Measurements from ENCODE around the gene PLAGL2.

GRCh38 chr20:32240205-32240604 is 32.7 kb upstream of the PLAGL2 start:
- TF ChIP-seq POLR2A (IDR thresholded peaks at IDR 0.05; ENCODE audit: low read depth, low read length) (no peak), POLR2AphosphoS5 (IDR thresholded peaks at IDR 0.05; ENCODE audit: low read depth, low read length) (no peak), TAF1 (IDR thresholded peaks at IDR 0.05; ENCODE audit: low read depth, low read length) (no peak), SPI1 (IDR thresholded peaks at IDR 0.05; ENCODE audit: low read depth, low read length) (no peak), POU2F2 (IDR thresholded peaks at IDR 0.05; ENCODE audit: low read depth, low read length) (no peak), PAX5 (IDR thresholded peaks at IDR 0.05; ENCODE audit: insufficient read depth, low read length, severe bottlenecking) (no peak)
